H1 (cell line): ENCODE results near the gene CHST11. TPM values are rescaled to one million over a fixed set of nuclear protein-coding genes. Genes with fewer than 3 reads are reported as not detected.

ENCODE experiments used
- CTCF ChIA-PET: fragments of 300-600 bp; sonication (Branson Sonifier 250); formaldehyde crosslinking; loops from one replicate; lab custom pipeline; 2021; ENCODE audit not compliant: partially characterized antibody; lab: Charles Lee
- POLR2A ChIA-PET: fragments of 300-600 bp; sonication (Branson Sonifier 250); formaldehyde crosslinking; loops from one replicate; lab custom pipeline; 2021; ENCODE audit warnings: inconsistent platforms; ENCODE audit not compliant: partially characterized antibody; lab: Charles Lee
- DNase-seq, 2 experiments: peaks; one replicate each; pipeline versions ENCODE4 v3.0.0 to v3.0.0-alpha.2; 2010 to 2022; ENCODE audit warnings: low spot score in 2 of 2, low read depth in 1 of 2, mixed read lengths in 1 of 2
- FAIRE-seq: peaks from 2 replicates; lab custom pipeline; 2011; peaks lifted over from hg19 to GRCh38; lab: Jason Lieb, UNC
- H2AFZ ChIP-seq: 2 replicates; pipeline ENCODE4 v1.8.1; 2012; ENCODE audit warnings: low read length, inconsistent platforms
- H2AK5ac ChIP-seq: 2 replicates; pipeline ENCODE4 v1.6.1; 2013; ENCODE audit warnings: low read depth, low read length
- H2BK120ac ChIP-seq: replicated peaks from 2 replicates; pipeline ENCODE3; 2013; ENCODE audit warnings: low read depth, low read length, inconsistent platforms
- H2BK12ac ChIP-seq: 2 replicates; pipeline ENCODE4 v1.6.1; 2013; ENCODE audit warnings: low read depth, low read length
- H2BK15ac ChIP-seq: 2 replicates; pipeline ENCODE4 v1.6.1; 2013; ENCODE audit warnings: low read length
- H2BK20ac ChIP-seq: 2 replicates; pipeline ENCODE4 v1.6.1; 2013; ENCODE audit warnings: low read length
- H2BK5ac ChIP-seq: 2 replicates; pipeline ENCODE4 v1.6.1; 2013; ENCODE audit warnings: low read depth, low read length
- H3K14ac ChIP-seq: 2 replicates; pipeline ENCODE4 v1.6.1; 2013; ENCODE audit warnings: inconsistent platforms; ENCODE audit not compliant: insufficient read length
- H3K18ac ChIP-seq: 2 replicates; pipeline ENCODE4 v1.6.1; 2013; ENCODE audit warnings: low read length; ENCODE audit errors: extremely low read depth
- H3K23ac ChIP-seq: 2 replicates; pipeline ENCODE4 v1.6.1; 2013; ENCODE audit warnings: inconsistent platforms; ENCODE audit not compliant: insufficient read length
- H3K23me2 ChIP-seq: 2 replicates; pipeline ENCODE4 v1.6.1; 2013; ENCODE audit warnings: low read depth, low read length
- H3K27ac ChIP-seq: 2 replicates; pipeline ENCODE4 v1.6.1; 2011; ENCODE audit warnings: low read depth, low read length, inconsistent platforms
- H3K27me3 ChIP-seq, 4 experiments: replicated peaks in 1 of 4; 1 replicate in 1 of 4; 2 replicates in 3 of 4; pipeline versions ENCODE4 v1.6.1 to v1.8.1; 2011 to 2013; ENCODE audit warnings: low read length in 3 of 4, mild to moderate bottlenecking in 3 of 4, inconsistent platforms in 2 of 4, mixed read lengths in 2 of 4, moderate library complexity in 1 of 4; ENCODE audit not compliant: control insufficient read depth in 3 of 4, insufficient read depth in 3 of 4; ENCODE audit errors: extremely low read depth in 1 of 4
- H3K36me3 ChIP-seq, 4 experiments: 2 replicates each; pipeline versions ENCODE4 v1.6.1 to v1.8.1; 2011 to 2013; ENCODE audit warnings: mild to moderate bottlenecking in 4 of 4, low read length in 3 of 4, moderate library complexity in 2 of 4, control low read depth in 1 of 4, inconsistent platforms in 1 of 4; ENCODE audit not compliant: insufficient read depth in 4 of 4, control insufficient read depth in 2 of 4
- H3K4ac ChIP-seq: replicated peaks from 2 replicates; pipeline ENCODE3; 2013; ENCODE audit warnings: low read length, low read depth, mixed read lengths, inconsistent platforms; ENCODE audit not compliant: insufficient read length
- H3K4me1 ChIP-seq, 4 experiments: replicated peaks in 1 of 4; 1 replicate in 1 of 4; 2 replicates in 3 of 4; pipeline versions ENCODE4 v1.6.1 to v1.8.1; 2011 to 2013; ENCODE audit warnings: low read length in 3 of 4, inconsistent platforms in 2 of 4, mixed read lengths in 1 of 4; ENCODE audit not compliant: insufficient read depth in 4 of 4, control insufficient read depth in 3 of 4
- H3K4me2 ChIP-seq, 2 experiments: 2 replicates each; pipeline versions ENCODE4 v1.6.1 to v1.8.1; 2011 to 2013; ENCODE audit warnings: low read depth in 2 of 2, low read length in 2 of 2, control low read depth in 1 of 2, inconsistent platforms in 1 of 2, mild to moderate bottlenecking in 1 of 2; ENCODE audit not compliant: insufficient read depth in 1 of 2
- H3K4me3 ChIP-seq, 4 experiments: fragments of 200-600, 300-600 bp in 1 of 4; sonication (generic), shearing (Covaris generic), sonication (Bioruptor Twin) in 1 of 4; 2 replicates each; pipeline versions ENCODE4 v1.5.1 to v1.8.1; 2011 to 2016; ENCODE audit warnings: low read length in 4 of 4, low read depth in 3 of 4, control low read depth in 2 of 4, inconsistent platforms in 2 of 4, mild to moderate bottlenecking in 2 of 4, mixed read lengths in 1 of 4, moderate library complexity in 1 of 4; ENCODE audit not compliant: insufficient read depth in 2 of 4; ENCODE audit errors: extremely low read depth in 1 of 4
- H3K56ac ChIP-seq: replicated peaks from 2 replicates; pipeline ENCODE3; 2013; ENCODE audit warnings: low read depth, mild to moderate bottlenecking, mixed read lengths, low read length, inconsistent platforms; ENCODE audit not compliant: insufficient read length
- H3K79me1 ChIP-seq: 2 replicates; pipeline ENCODE4 v1.6.1; 2013; ENCODE audit warnings: low read depth, low read length, control low read depth
- H3K79me2 ChIP-seq, 2 experiments: 2 replicates each; pipeline versions ENCODE4 v1.6.1 to v1.8.1; 2012 to 2013; ENCODE audit warnings: low read length in 2 of 2, mild to moderate bottlenecking in 2 of 2, inconsistent platforms in 1 of 2; ENCODE audit not compliant: insufficient read depth in 2 of 2, control insufficient read depth in 1 of 2
- H3K9ac ChIP-seq, 4 experiments: replicated peaks in 1 of 4; 1 replicate in 1 of 4; 2 replicates in 3 of 4; pipeline versions ENCODE4 v1.6.1 to v1.8.1; 2011 to 2013; ENCODE audit warnings: low read depth in 3 of 4, low read length in 3 of 4, control low read depth in 2 of 4, mild to moderate bottlenecking in 2 of 4, moderate library complexity in 2 of 4, inconsistent platforms in 1 of 4; ENCODE audit errors: extremely low read depth in 1 of 4
- H3K9me3 ChIP-seq, 2 experiments: 2 replicates each; pipeline versions ENCODE4 v1.6.1 to v1.8.1; 2012 to 2013; ENCODE audit warnings: mild to moderate bottlenecking in 2 of 2, moderate library complexity in 2 of 2, control low read depth in 1 of 2, inconsistent platforms in 1 of 2, low read depth in 1 of 2, low read length in 1 of 2, mixed read lengths in 1 of 2; ENCODE audit not compliant: insufficient read depth in 2 of 2
- H4K20me1 ChIP-seq, 2 experiments: replicated peaks in 1 of 2; 2 replicates each; pipeline versions ENCODE3 to v1.8.1; 2011 to 2013; ENCODE audit warnings: inconsistent platforms in 2 of 2, low read length in 2 of 2, mild to moderate bottlenecking in 1 of 2; ENCODE audit not compliant: insufficient read depth in 2 of 2, control insufficient read depth in 1 of 2
- H4K5ac ChIP-seq: 2 replicates; pipeline ENCODE4 v1.6.1; 2013; ENCODE audit warnings: low read length, low read depth, mixed read lengths, inconsistent platforms; ENCODE audit not compliant: insufficient read length
- H4K8ac ChIP-seq: 2 replicates; pipeline ENCODE4 v1.8.0; 2013; ENCODE audit warnings: mild to moderate bottlenecking, moderate library complexity, low read length, inconsistent platforms; ENCODE audit not compliant: insufficient read depth; ENCODE audit errors: extremely low read depth
- H4K91ac ChIP-seq: replicated peaks from 2 replicates; pipeline ENCODE3; 2013; ENCODE audit warnings: low read length, mixed read lengths, inconsistent platforms; ENCODE audit not compliant: insufficient read length
- ATF2 ChIP-seq: IDR thresholded peaks from 2 replicates; pipeline ENCODE4 v1.6.1; 2012; ENCODE audit warnings: low read length, inconsistent platforms
- BACH1 ChIP-seq: IDR thresholded peaks from 2 replicates; pipeline ENCODE4 v1.6.1; 2012; ENCODE audit warnings: low read length, improper control_type of control experiment
- BRCA1 ChIP-seq: IDR thresholded peaks from 2 replicates; pipeline ENCODE4 v1.6.1; 2012; ENCODE audit warnings: low read depth, low read length, improper control_type of control experiment
- GTF2F1 ChIP-seq: IDR thresholded peaks from 2 replicates; pipeline ENCODE4 v1.6.1; 2012; ENCODE audit warnings: low read depth, low read length, improper control_type of control experiment, borderline replicate concordance
- HDAC6 ChIP-seq: IDR thresholded peaks from one replicate; pipeline ENCODE4 v1.7.1; 2012; ENCODE audit warnings: low read depth, mild to moderate bottlenecking, inconsistent platforms, low read length, moderate library complexity
- KDM4A ChIP-seq: IDR thresholded peaks from one replicate; pipeline ENCODE4 v1.7.1; 2012; ENCODE audit warnings: low read depth, mild to moderate bottlenecking, moderate library complexity, low read length, inconsistent platforms; ENCODE audit not compliant: severe bottlenecking
- MAFK ChIP-seq: IDR thresholded peaks from 2 replicates; pipeline ENCODE4 v1.6.1; 2012; ENCODE audit warnings: low read depth, mild to moderate bottlenecking, improper control_type of control experiment, low read length
- SIN3A ChIP-seq, 2 experiments: IDR thresholded peaks in 1 of 2; conservative IDR thresholded peaks in 1 of 2; 2 replicates each; pipeline ENCODE4 v1.6.1; 2011 to 2012; ENCODE audit warnings: low read length in 2 of 2, improper control_type of control experiment in 1 of 2, low read depth in 1 of 2, mild to moderate bottlenecking in 1 of 2
- TEAD4 ChIP-seq: IDR thresholded peaks from 2 replicates; pipeline ENCODE4 v1.6.1; 2012; ENCODE audit warnings: low read depth, low read length, inconsistent platforms, mixed read lengths
- WGBS, 2 experiments: shearing (Covaris generic) in 1 of 2; methylation state at CpG; one replicate each; pipeline versions ENCODE4 v1.1.6 to v1.1.7; 2013 to 2015; ENCODE audit warnings: low lambda C conversion rate in 2 of 2, mixed read lengths in 2 of 2, inconsistent platforms in 1 of 2, low coverage in 1 of 2, missing lambda C conversion rate in 1 of 2; ENCODE audit not compliant: insufficient replicate concordance in 2 of 2, insufficient coverage in 1 of 2, insufficient read length in 1 of 2; ENCODE audit errors: extremely low coverage in 1 of 2, missing lambda C conversion rate in 1 of 2; 5-methylcytosine and 5-hydroxymethylcytosine counted together
- polyA plus RNA-seq, 7 experiments: library from polyadenylated mRNA; depleted of rRNA in 3 of 7; stranded (reverse) in 5 of 7; unstranded in 2 of 7; fragments of >200 nt in 5 of 7; fragments of 200-250 nt in 2 of 7; gene quantifications; 1 replicate in 5 of 7; 2 replicates in 1 of 7; 4 replicates in 1 of 7; pipeline versions ENCODE4 v1.2.1 to v1.2.3, GENCODE V29; 2011 to 2013; ENCODE audit warnings: missing spikeins in 2 of 7, mixed read lengths in 2 of 7
- total RNA-seq: library from RNA; stranded (reverse); fragmentation: NEBNext Ultra II Directional; extraction: Animal tissue kit (Norgen Biotek cat#: 25700); gene quantifications from 2 replicates; pipeline ENCODE4 v1.2.1, GENCODE V29; 2021
- TF ChIP-seq, protein P1 (sequence below): IDR thresholded peaks from 2 replicates; pipeline ENCODE4 v1.6.1; 2011; ENCODE audit warnings: low read length, improper control_type of control experiment
- TF ChIP-seq, protein P2 (sequence below): IDR thresholded peaks from 2 replicates; pipeline ENCODE4 v1.6.1; 2012; ENCODE audit warnings: inconsistent platforms

The CHST11 gene
- total and polyA plus RNA-seq, 2 of the 8 experiments (the other 6 are each of a cell fraction or from before 2014, with no cell fraction given) = 14.4 to 20.8 TPM

DNA sequence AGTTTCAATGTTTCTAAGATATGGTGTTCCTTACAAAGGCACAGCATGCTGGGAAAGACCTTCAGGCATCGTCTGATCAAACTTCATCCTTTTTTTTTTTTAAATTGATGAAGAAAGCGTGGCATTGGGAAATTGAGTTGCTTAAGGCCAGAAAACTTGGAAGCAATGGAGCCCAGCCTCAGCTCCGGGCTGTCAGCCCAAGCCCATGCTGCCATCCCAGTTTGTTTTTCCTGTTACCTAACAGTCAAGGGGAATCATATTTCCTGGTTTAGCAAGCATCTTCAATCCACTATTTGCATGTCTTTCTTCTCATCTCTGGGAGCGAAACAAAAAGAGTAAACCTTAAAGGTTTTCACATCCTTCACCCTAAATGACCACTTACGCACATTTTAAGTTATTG is 200.2 kb downstream of the CHST11 start:
- Histone ChIP-seq H2BK5ac (no peak overlapping the region), H4K20me1 (no peaks in the 10 kb centered on the region), H2AFZ (no peak overlapping the region), H3K4me3 (no peak overlapping the region), H3K23me2 (no peaks in the 10 kb centered on the region), H2BK15ac (no peak overlapping the region), H3K23ac (no peak overlapping the region), H2BK12ac (no peak overlapping the region), H3K36me3 (no peaks in the 10 kb centered on the region), H3K14ac (no peak overlapping the region), H3K79me1 (no peaks in the 10 kb centered on the region), H4K91ac (no peak overlapping the region), H2AK5ac (no peak overlapping the region), H3K4ac (no peak overlapping the region), H3K27me3 (no peaks in the 10 kb centered on the region), H3K18ac (no peak overlapping the region), H3K4me2 (no peak overlapping the region), H3K9ac (no peak overlapping the region), H2BK120ac (no peak overlapping the region), H3K56ac (no peak overlapping the region), H3K9me3 (no peaks in the 10 kb centered on the region), H4K8ac (no peak overlapping the region), H3K4me1 (peaks cover 1 to 14% (median 7%) of the 10 kb centered on the region in 4 experiments; a peak in 5 of 7 replicates), H3K27ac (no peak overlapping the region), H4K5ac (no peak overlapping the region), H3K79me2 (no peaks in the 10 kb centered on the region), H2BK20ac (no peak overlapping the region)
- CTCF ChIA-PET = interaction anchor here (0.6 kb wide), 1 partner anchor 242 kb away, joined by 3 read pairs; no protein-coding TSS in a partner anchor
- DNase-seq (no peak), FAIRE-seq (no peak)
- 88% methylated on average over 5 of the region's 5 CpGs; no CpG with 5 or more reads in 1 of the 2 experiments for WGBS, 2 experiments
- POLR2A ChIA-PET = no interaction called here
- TF ChIP-seq TEAD4 (no peak), MAFK (no peak), ATF2 (no peak), BRCA1 (no peak), BACH1 (no peak), SIN3A (conservative IDR thresholded peaks at IDR 0.05 in 1 of 2, IDR thresholded peaks at IDR 0.05 in 1 of 2; ENCODE audit: low read depth in 1 of 2, low read length in 2 of 2) (no peak), GTF2F1 (no peak), HDAC6 (no peak), KDM4A (no peak)
- TF ChIP-seq, protein P1, sequence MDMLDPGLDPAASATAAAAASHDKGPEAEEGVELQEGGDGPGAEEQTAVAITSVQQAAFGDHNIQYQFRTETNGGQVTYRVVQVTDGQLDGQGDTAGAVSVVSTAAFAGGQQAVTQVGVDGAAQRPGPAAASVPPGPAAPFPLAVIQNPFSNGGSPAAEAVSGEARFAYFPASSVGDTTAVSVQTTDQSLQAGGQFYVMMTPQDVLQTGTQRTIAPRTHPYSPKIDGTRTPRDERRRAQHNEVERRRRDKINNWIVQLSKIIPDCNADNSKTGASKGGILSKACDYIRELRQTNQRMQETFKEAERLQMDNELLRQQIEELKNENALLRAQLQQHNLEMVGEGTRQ = no peak
- TF ChIP-seq, protein P2, sequence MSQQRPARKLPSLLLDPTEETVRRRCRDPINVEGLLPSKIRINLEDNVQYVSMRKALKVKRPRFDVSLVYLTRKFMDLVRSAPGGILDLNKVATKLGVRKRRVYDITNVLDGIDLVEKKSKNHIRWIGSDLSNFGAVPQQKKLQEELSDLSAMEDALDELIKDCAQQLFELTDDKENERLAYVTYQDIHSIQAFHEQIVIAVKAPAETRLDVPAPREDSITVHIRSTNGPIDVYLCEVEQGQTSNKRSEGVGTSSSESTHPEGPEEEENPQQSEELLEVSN = no peak
